Smooth muscle cell (in vitro differentiated cells): Measurements from ENCODE around the gene MMP21. TPM values are rescaled to one million over a fixed set of nuclear protein-coding genes. Genes with fewer than 3 reads are reported as not detected.

ENCODE experiments used
- DNase-seq: peaks from one replicate; lab custom pipeline; 2025; ENCODE audit not compliant: unreplicated experiment; lab: John Stamatoyannopoulos, UW
- H2AFZ ChIP-seq: fragments of 200-600 bp; sonication (generic); 2 replicates; pipeline ENCODE4 v1.6.0; 2016; ENCODE audit warnings: antibody characterized with exemption, low read depth, mild to moderate bottlenecking
- H3F3A ChIP-seq: fragments of 200-600 bp; sonication (generic); 2 replicates; pipeline ENCODE4 v1.6.0; 2017; ENCODE audit warnings: antibody characterized with exemption, low read depth
- H3K27ac ChIP-seq: fragments of 200-600 bp; sonication (generic); 2 replicates; pipeline ENCODE4 v1.5.1; 2016; ENCODE audit warnings: low read depth, mild to moderate bottlenecking
- H3K27me3 ChIP-seq: fragments of 200-600 bp; sonication (generic); 2 replicates; pipeline ENCODE4 v1.6.1; 2016; ENCODE audit warnings: low read depth, mild to moderate bottlenecking
- H3K36me3 ChIP-seq: fragments of 200-600 bp; sonication (generic); 2 replicates; pipeline ENCODE4 v1.5.1; 2016; ENCODE audit warnings: low read depth
- H3K4me1 ChIP-seq: fragments of 200-600 bp; sonication (generic); 2 replicates; pipeline ENCODE4 v1.5.1; 2016; ENCODE audit warnings: low read depth
- H3K4me2 ChIP-seq: fragments of 200-600 bp; sonication (generic); 2 replicates; pipeline ENCODE4 v1.6.0; 2016; ENCODE audit warnings: mild to moderate bottlenecking
- H3K4me3 ChIP-seq: fragments of 200-600 bp; sonication (generic); 2 replicates; pipeline ENCODE4 v1.5.1; 2016; ENCODE audit warnings: mild to moderate bottlenecking
- H3K79me2 ChIP-seq: fragments of 200-600 bp; sonication (generic); 2 replicates; pipeline ENCODE4 v1.6.0; 2016; ENCODE audit warnings: low read depth, mild to moderate bottlenecking
- H3K9ac ChIP-seq: fragments of 200-600 bp; sonication (generic); 2 replicates; pipeline ENCODE4 v1.6.0; 2016; ENCODE audit warnings: low read depth
- H3K9me3 ChIP-seq: fragments of 200-600 bp; sonication (generic); replicated peaks from 2 replicates; pipeline ENCODE4 v1.5.1; 2016; ENCODE audit warnings: low read depth
- H4K20me1 ChIP-seq: fragments of 200-600 bp; sonication (generic); 2 replicates; pipeline ENCODE4 v1.6.0; 2016; ENCODE audit warnings: low read depth
- WGBS: methylation state at CpG from one replicate; pipeline ENCODE4 v1.1.7; 2016; ENCODE audit warnings: low lambda C conversion rate; 5-methylcytosine and 5-hydroxymethylcytosine counted together
- polyA plus RNA-seq: library from polyadenylated mRNA; unstranded; fragments of >200 nt; fragmentation: Nextera tagmentation; extraction: Ambion mirVana; gene quantifications from 2 replicates; pipeline ENCODE4 v1.2.1, GENCODE V29; 2016
- total RNA-seq: library from RNA; depleted of rRNA; stranded (reverse); fragments of >200 nt; gene quantifications from 2 replicates; pipeline ENCODE4 v1.2.3, GENCODE V29; 2014
- TF ChIP-seq, protein P1 (sequence below): fragments of 200-600 bp; sonication (generic); IDR thresholded peaks from 2 replicates; pipeline ENCODE4 v1.5.1; 2017; ENCODE audit warnings: borderline replicate concordance, mild to moderate bottlenecking, antibody characterized with exemption; ENCODE audit not compliant: insufficient read depth, poor library complexity, severe bottlenecking

MMP21 gene
- total and polyA plus RNA-seq, 2 experiments from 2014 or later, result not detected

DNA sequence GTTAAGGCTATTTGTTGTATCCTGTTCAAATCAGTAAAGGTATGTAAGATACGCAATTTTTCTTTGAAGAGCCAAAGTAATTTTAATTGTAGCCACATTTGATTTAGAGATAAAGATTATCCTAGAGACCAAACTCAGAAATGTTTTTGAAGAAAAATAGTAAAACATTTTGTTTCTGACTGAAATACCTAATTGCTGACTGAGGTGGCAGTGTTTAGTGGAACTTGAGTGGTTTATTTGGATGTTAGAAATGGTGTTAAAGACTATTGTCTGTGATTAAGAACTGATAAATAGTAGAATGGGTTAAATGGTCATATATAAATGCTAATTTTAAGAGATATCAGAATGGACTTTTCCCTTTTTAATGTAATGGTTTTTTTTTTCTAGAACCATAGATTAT lies 40.8 kb downstream of the MMP21 start:
- H3K4me2 ChIP-seq, result no peak overlapping the region
- H3K79me2 ChIP-seq, result no peaks in the 10 kb centered on the region
- no peak overlapping the region for H2AFZ ChIP-seq
- H3K9ac ChIP-seq, result no peak overlapping the region
- H3F3A ChIP-seq, result no peaks in the 10 kb centered on the region
- H3K36me3 ChIP-seq, result peaks cover 60% of the 10 kb centered on the region
- H3K27ac ChIP-seq, result no peak overlapping the region
- H3K27me3 ChIP-seq, result no peaks in the 10 kb centered on the region
- H3K4me3 ChIP-seq, result no peak overlapping the region
- no peak for DNase-seq
- H3K4me1 ChIP-seq, result no peaks in the 10 kb centered on the region
- H4K20me1 ChIP-seq, result peaks cover 4% of the 10 kb centered on the region
- TF ChIP-seq, protein P1, sequence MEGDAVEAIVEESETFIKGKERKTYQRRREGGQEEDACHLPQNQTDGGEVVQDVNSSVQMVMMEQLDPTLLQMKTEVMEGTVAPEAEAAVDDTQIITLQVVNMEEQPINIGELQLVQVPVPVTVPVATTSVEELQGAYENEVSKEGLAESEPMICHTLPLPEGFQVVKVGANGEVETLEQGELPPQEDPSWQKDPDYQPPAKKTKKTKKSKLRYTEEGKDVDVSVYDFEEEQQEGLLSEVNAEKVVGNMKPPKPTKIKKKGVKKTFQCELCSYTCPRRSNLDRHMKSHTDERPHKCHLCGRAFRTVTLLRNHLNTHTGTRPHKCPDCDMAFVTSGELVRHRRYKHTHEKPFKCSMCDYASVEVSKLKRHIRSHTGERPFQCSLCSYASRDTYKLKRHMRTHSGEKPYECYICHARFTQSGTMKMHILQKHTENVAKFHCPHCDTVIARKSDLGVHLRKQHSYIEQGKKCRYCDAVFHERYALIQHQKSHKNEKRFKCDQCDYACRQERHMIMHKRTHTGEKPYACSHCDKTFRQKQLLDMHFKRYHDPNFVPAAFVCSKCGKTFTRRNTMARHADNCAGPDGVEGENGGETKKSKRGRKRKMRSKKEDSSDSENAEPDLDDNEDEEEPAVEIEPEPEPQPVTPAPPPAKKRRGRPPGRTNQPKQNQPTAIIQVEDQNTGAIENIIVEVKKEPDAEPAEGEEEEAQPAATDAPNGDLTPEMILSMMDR, result no peak
- WGBS, result 100% methylated on average over 1 of the region's 1 CpG
- no peaks in the 10 kb centered on the region for H3K9me3 ChIP-seq

DNA sequence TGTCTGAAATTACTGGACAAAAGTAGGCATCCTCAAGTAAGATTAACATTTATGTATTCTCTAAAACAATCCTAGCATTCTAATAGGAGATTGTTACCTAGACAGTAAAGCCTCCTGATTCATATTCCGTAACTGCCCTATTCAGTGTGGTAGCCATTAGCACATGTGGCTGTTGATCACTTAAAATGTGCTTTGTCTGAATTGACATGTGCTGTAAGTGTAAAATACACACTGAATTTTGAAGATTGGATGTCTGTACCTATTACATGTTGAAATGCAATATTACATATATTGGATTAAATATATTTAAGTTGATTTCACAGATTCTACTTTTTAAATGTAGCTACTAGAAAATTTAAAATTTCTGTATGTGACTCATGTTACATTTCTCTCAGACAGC lies 41.5 kb downstream of the MMP21 start:
- Histone ChIP-seq H3F3A (no peaks in the 10 kb centered on the region), H3K4me1 (no peaks in the 10 kb centered on the region), H2AFZ (no peak overlapping the region), H3K4me2 (no peak overlapping the region), H3K27me3 (no peaks in the 10 kb centered on the region), H4K20me1 (peaks cover 4% of the 10 kb centered on the region), H3K27ac (no peak overlapping the region), H3K9ac (no peak overlapping the region), H3K4me3 (no peak overlapping the region), H3K36me3 (peaks cover 59% of the 10 kb centered on the region), H3K9me3 (no peaks in the 10 kb centered on the region), H3K79me2 (no peaks in the 10 kb centered on the region)
- DNase-seq, result no peak
- TF ChIP-seq, protein P1, result no peak
- 100% methylated on average over 1 of the region's 1 CpG for WGBS

DNA sequence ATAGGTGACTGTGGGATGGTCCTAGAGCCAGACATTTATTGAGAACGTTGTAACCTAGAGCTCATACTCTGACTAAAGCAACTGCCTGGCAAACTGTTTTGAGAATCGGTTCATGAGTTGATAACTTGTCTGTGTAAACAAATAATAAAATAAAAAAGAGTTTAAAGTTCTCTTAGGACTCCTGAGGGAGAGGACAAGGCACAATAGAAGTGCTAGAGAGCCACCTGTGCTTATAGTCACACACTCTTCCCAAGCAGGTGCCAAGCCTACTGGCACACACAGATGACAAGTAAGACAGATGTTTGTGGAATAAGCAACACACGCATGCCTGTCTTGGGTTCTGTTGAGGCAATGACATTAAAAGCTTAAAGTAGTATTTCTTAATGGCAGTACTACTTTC lies 48.2 kb downstream of the MMP21 start:
- Histone ChIP-seq H3K79me2 (no peaks in the 10 kb centered on the region), H3F3A (no peaks in the 10 kb centered on the region), H2AFZ (no peak overlapping the region), H3K27me3 (no peaks in the 10 kb centered on the region), H3K4me1 (no peaks in the 10 kb centered on the region), H4K20me1 (no peaks in the 10 kb centered on the region), H3K36me3 (peaks cover 69% of the 10 kb centered on the region), H3K4me3 (no peak overlapping the region), H3K27ac (no peak overlapping the region), H3K9me3 (no peaks in the 10 kb centered on the region), H3K9ac (no peak overlapping the region), H3K4me2 (no peak overlapping the region)
- TF ChIP-seq, protein P1, result no peak
- 65% methylated on average over 3 of the region's 3 CpGs for WGBS
- no peak for DNase-seq

DNA sequence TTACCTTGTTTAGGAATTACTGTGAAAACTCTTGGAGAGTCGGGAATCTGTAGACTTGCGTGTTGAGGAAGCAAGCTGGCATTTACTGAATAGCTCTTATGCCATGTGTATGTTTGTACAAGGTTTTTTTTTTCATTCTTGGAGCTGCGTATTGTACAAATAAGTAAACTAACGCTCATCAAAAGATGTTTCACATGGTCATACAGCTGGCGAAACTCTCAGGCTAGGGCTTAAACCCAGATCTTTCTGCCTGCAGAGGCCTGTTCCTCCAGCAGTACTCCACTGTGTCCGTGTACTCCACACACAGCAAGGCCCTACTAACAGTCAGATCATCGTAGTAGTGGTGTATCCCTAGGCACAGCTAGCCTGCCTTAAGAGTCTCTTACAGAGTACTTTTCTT lies 48.7 kb downstream of the MMP21 start:
- H3K4me3 ChIP-seq, result no peak overlapping the region
- no peaks in the 10 kb centered on the region for H3K27me3 ChIP-seq
- no peak overlapping the region for H2AFZ ChIP-seq
- peaks cover 67% of the 10 kb centered on the region for H3K36me3 ChIP-seq
- no peak for DNase-seq
- no peaks in the 10 kb centered on the region for H3K9me3 ChIP-seq
- no peaks in the 10 kb centered on the region for H4K20me1 ChIP-seq
- H3K27ac ChIP-seq, result no peak overlapping the region
- no peaks in the 10 kb centered on the region for H3K4me1 ChIP-seq
- H3K79me2 ChIP-seq, result no peaks in the 10 kb centered on the region
- H3K9ac ChIP-seq, result no peak overlapping the region
- WGBS, result 93% methylated on average over 7 of the region's 7 CpGs
- H3K4me2 ChIP-seq, result no peak overlapping the region
- TF ChIP-seq, protein P1, result no peak
- no peaks in the 10 kb centered on the region for H3F3A ChIP-seq
